ENCODE data around the gene ZFR2.

DNA sequence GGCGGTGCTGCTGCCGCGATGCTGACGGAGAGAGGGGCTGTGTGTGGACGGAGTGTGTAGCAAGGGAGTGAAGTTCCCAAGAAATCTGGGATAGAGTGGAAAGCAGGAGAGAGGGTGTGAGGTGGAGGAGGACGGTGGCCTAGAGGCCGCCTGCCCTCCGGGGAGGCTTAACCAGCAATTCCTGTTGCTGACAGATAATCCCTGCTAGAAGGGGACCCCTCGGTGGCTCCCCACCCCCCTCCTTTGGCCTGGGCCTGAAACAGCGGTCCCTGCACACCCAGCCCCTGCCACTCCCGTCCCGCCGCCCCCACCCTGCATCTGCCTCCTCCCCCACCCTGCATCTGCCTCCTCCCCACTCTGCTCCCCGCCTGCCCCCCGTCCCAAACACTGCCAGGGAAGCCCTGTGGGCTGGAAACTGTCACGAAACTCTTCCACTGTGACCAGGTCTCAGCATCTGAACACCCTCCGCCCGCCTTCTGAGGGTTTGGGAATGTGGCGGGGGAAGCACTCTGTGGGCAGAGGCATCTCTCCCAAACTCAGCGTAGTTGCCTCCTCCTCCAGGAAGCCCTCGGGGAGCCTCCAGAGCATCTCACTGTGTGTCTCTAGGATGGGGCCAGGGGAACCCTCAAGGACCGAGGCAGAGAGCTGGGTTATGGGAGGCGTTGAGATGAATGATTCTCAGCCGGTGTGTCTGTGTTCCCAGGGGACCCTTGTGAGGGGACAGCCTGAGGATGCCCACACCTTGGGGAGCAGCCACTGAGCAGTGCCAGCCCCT, 65.5 kb downstream of the ZFR2 start:
- TF ChIP-seq POLR2A (IDR thresholded peaks at IDR 0.05) (no peak), CTCF (IDR thresholded peaks at IDR 0.05 in 4 of 5, conservative IDR thresholded peaks at IDR 0.05 in 1 of 5) (no peak)
